ENCODE results near the gene NUCB2. TPM values are rescaled to one million over a fixed set of nuclear protein-coding genes. Genes with fewer than 3 reads are reported as not detected.
A peak's percentile ranks its signal among the peaks of the same experiment; 100 is the strongest.

NUCB2 gene
- total and polyA plus RNA-seq, 2 experiments from 2014 or later: 52.4 to 129 TPM

- no peaks in the 10 kb centered on the region for H3K36me3 ChIP-seq
- no peak for TF ChIP-seq CTCF (IDR thresholded peaks at IDR 0.05; ENCODE audit: low read depth, low read length)
- no peaks in the 10 kb centered on the region for H3K27me3 ChIP-seq
- H3K4me1 ChIP-seq (ENCODE audit: low read depth): peaks cover 5% of the 10 kb centered on the region
- no peak overlapping the region for H3K27ac ChIP-seq
- no peaks in the 10 kb centered on the region for H3K9me3 ChIP-seq (ENCODE audit: low read depth)
- H3K4me3 ChIP-seq: no peak overlapping the region
- no peak for DNase-seq (ENCODE audit: low read depth in 1 of 2, low spot score in 1 of 2)
These were observed 3.3 kb upstream of the NUCB2 start for GRCh38 chr11:17273211-17273610.

- H3K4me3 ChIP-seq: no peak overlapping the region
- DNase-seq (ENCODE audit: low read depth in 1 of 2, low spot score in 1 of 2): no peak
These were observed 2.8 kb upstream of the NUCB2 start for GRCh38 chr11:17273668-17274282.

GRCh38 chr11:17275400-17276235 is 921 bp upstream of the NUCB2 start:
- H3K27ac ChIP-seq: peak overlapping the region; percentile 87
- H3K36me3 ChIP-seq: no peaks in the 10 kb centered on the region
- no peaks in the 10 kb centered on the region for H3K9me3 ChIP-seq (ENCODE audit: low read depth)
- no peaks in the 10 kb centered on the region for H3K27me3 ChIP-seq
- H3K4me3 ChIP-seq: peak overlapping the region; percentile 62
- no peak for DNase-seq (ENCODE audit: low read depth in 1 of 2, low spot score in 1 of 2)
- TF ChIP-seq CTCF (IDR thresholded peaks at IDR 0.05; ENCODE audit: low read depth, low read length): no peak
- peaks cover 5% of the 10 kb centered on the region for H3K4me1 ChIP-seq (ENCODE audit: low read depth)

More at GRCh38 chr11:17273668-17274282, 2.8 kb upstream of the NUCB2 start:
- no peaks in the 10 kb centered on the region for H3K9me3 ChIP-seq (ENCODE audit: low read depth)
- H3K4me1 ChIP-seq (ENCODE audit: low read depth): peaks cover 5% of the 10 kb centered on the region
- H3K36me3 ChIP-seq: no peaks in the 10 kb centered on the region
- no peak overlapping the region for H3K27ac ChIP-seq
- no peaks in the 10 kb centered on the region for H3K27me3 ChIP-seq
- TF ChIP-seq CTCF (IDR thresholded peaks at IDR 0.05; ENCODE audit: low read depth, low read length): no peak

- no peaks in the 10 kb centered on the region for H3K36me3 ChIP-seq
These were observed 565 bp downstream of the NUCB2 start for GRCh38 chr11:17277024-17277584.

More at GRCh38 chr11:17277024-17277584, 565 bp downstream of the NUCB2 start:
- peak in 1 of 2 donors; percentile 52 for DNase-seq (ENCODE audit: low read depth in 1 of 2, low spot score in 1 of 2)
- Histone ChIP-seq H3K9me3 (ENCODE audit: low read depth) (no peaks in the 10 kb centered on the region), H3K27me3 (no peaks in the 10 kb centered on the region), H3K4me3 (peak overlapping the region; percentile 62), H3K27ac (peak overlapping the region; percentile 46), H3K4me1 (ENCODE audit: low read depth) (peaks cover 5% of the 10 kb centered on the region)
- no peak for TF ChIP-seq CTCF (IDR thresholded peaks at IDR 0.05; ENCODE audit: low read depth, low read length)

Measured in cardiac muscle cell (in vitro differentiated cells and primary cell).